Lung (tissue), 12 donors: ENCODE measurements around the gene MAP4K3. TPM values are rescaled to one million over a fixed set of nuclear protein-coding genes. Genes with fewer than 3 reads are reported as not detected.
A peak's percentile ranks its signal among the peaks of the same experiment; 100 is the strongest.

Experiments used
- ATAC-seq: fragments of 200-7000 bp; cut with Tn5 transposase; one replicate; pipeline ENCODE4 v1.9.1; 2020; ENCODE audit warnings: moderate number of reproducible peaks; ENCODE audit not compliant: insufficient read depth, low FRiP score
- DNase-seq, 3 donors: peaks; one replicate each; pipeline ENCODE4 v3.0.0-alpha.2; 2013 to 2017
- H3K27ac ChIP-seq, 2 donors: one replicate each; pipeline ENCODE4 v1.5.1; 2013; ENCODE audit warnings: mild to moderate bottlenecking in 2 of 2, moderate library complexity in 2 of 2, control low read depth in 1 of 2, inconsistent platforms in 1 of 2, low read depth in 1 of 2, low read length in 1 of 2
- H3K27me3 ChIP-seq, 3 donors: one replicate each; pipeline ENCODE4 v1.5.1; 2013; ENCODE audit warnings: low read length in 2 of 3; ENCODE audit not compliant: control insufficient read depth in 3 of 3, insufficient read depth in 3 of 3
- H3K36me3 ChIP-seq, 4 donors: one replicate each; pipeline ENCODE4 v1.5.1; 2013; ENCODE audit warnings: low read length in 4 of 4, mild to moderate bottlenecking in 1 of 4, moderate library complexity in 1 of 4; ENCODE audit not compliant: control insufficient read depth in 4 of 4, insufficient read depth in 4 of 4
- H3K4me1 ChIP-seq, 5 donors: one replicate each; pipeline ENCODE4 v1.5.1; 2013; ENCODE audit warnings: low read length in 5 of 5, mild to moderate bottlenecking in 2 of 5, moderate library complexity in 1 of 5; ENCODE audit not compliant: control insufficient read depth in 5 of 5, insufficient read depth in 5 of 5
- H3K4me3 ChIP-seq: one replicate; pipeline ENCODE4 v1.5.1; 2013; ENCODE audit warnings: mild to moderate bottlenecking, control low read depth, moderate library complexity
- H3K9ac ChIP-seq, 2 donors: one replicate each; pipeline ENCODE4 v1.5.1; 2013; ENCODE audit warnings: low read length in 2 of 2, control low read depth in 1 of 2; ENCODE audit not compliant: insufficient read depth in 1 of 2
- H3K9me3 ChIP-seq, 4 donors: one replicate each; pipeline ENCODE4 v1.5.1; 2013; ENCODE audit warnings: low read length in 3 of 4, mild to moderate bottlenecking in 1 of 4, moderate library complexity in 1 of 4; ENCODE audit not compliant: control insufficient read depth in 4 of 4, insufficient read depth in 3 of 4
- CTCF ChIP-seq: IDR thresholded peaks from 2 replicates; pipeline ENCODE4 v1.5.1; 2012; ENCODE audit warnings: mild to moderate bottlenecking; ENCODE audit errors: control extremely low read depth, extremely low read depth
- WGBS, 2 donors: extraction: QIAGEN DNeasy Blood & Tissue Kit; methylation state at CpG; one replicate each; pipeline ENCODE4 v1.1.7; 2013; 5-methylcytosine and 5-hydroxymethylcytosine counted together
- polyA plus RNA-seq, 2 donors: library from polyadenylated mRNA; stranded (reverse); fragments of 200-250 nt; gene quantifications; one replicate each; pipeline ENCODE4 v1.2.1, GENCODE V29; 2013
- total RNA-seq, 2 donors: library from RNA; depleted of rRNA in 1 of 2; stranded (reverse); fragments of >200 nt in 1 of 2; gene quantifications; one replicate each; pipeline ENCODE4 v1.2.1, GENCODE V29; 2014 to 2021
- donor health status: control.
- donor health status: control.
- donor health status: Bipolar disorder and iron deficiency.
- donor health status: healthy.
- donor health status: DM: yes; HTN: yes; CAD: no.

Gene MAP4K3
- total and polyA plus RNA-seq, 4 donors: 9.9 to 97.9 (median 27.1) TPM

- H3K9me3 ChIP-seq: no peaks in the 10 kb centered on the region
- no peak for TF ChIP-seq CTCF
- peak overlapping the region in 1 of 2 donors; percentile 85 for H3K27ac ChIP-seq
- H3K4me3 ChIP-seq: no peak overlapping the region
- no peaks in the 10 kb centered on the region for H3K36me3 ChIP-seq
- ATAC-seq (no peak), DNase-seq (no peak)
- no peaks in the 10 kb centered on the region for H3K27me3 ChIP-seq
- no peak overlapping the region for H3K9ac ChIP-seq
- peaks cover 0 to 26% (median 9%) of the 10 kb centered on the region in 5 donors for H3K4me1 ChIP-seq
- 73 to 75% methylated on average over 5 of the region's 5 CpGs for WGBS, 2 donors
Measured at GRCh38 chr2:39394516-39394961, 42.5 kb downstream of the MAP4K3 start.

- H3K9me3 ChIP-seq: no peaks in the 10 kb centered on the region
- H3K27ac ChIP-seq: no peak overlapping the region
- H3K36me3 ChIP-seq: no peaks in the 10 kb centered on the region
- 64 to 74% methylated on average over 2 of the region's 2 CpGs for WGBS, 2 donors
- H3K4me1 ChIP-seq: peaks cover 0 to 28% (median 14%) of the 10 kb centered on the region in 5 donors
- ATAC-seq: no peak
- H3K27me3 ChIP-seq: no peaks in the 10 kb centered on the region
- H3K4me3 ChIP-seq: no peak overlapping the region
- TF ChIP-seq CTCF: no peak
- no peak overlapping the region for H3K9ac ChIP-seq
- no peak for DNase-seq
Measured at GRCh38 chr2:39392672-39393071, 44.4 kb downstream of the MAP4K3 start.

GRCh38 chr2:39390216-39390615, 46.9 kb downstream of the MAP4K3 start:
- no peak overlapping the region for H3K27ac ChIP-seq
- no peak for ATAC-seq
- no peaks in the 10 kb centered on the region for H3K9me3 ChIP-seq
- 82 to 93% methylated on average over 4 of the region's 4 CpGs for WGBS, 2 donors
- peaks cover 0 to 26% (median 10%) of the 10 kb centered on the region in 5 donors for H3K4me1 ChIP-seq
- no peak overlapping the region for H3K4me3 ChIP-seq
- DNase-seq: no peak
- TF ChIP-seq CTCF: no peak
- no peaks in the 10 kb centered on the region for H3K27me3 ChIP-seq
- H3K9ac ChIP-seq: no peak overlapping the region
- no peaks in the 10 kb centered on the region for H3K36me3 ChIP-seq

GRCh38 chr2:39386064-39386463, 51.0 kb downstream of the MAP4K3 start:
- peaks cover 2 to 27% (median 8%) of the 10 kb centered on the region in 5 donors for H3K4me1 ChIP-seq
- no peak overlapping the region for H3K4me3 ChIP-seq
- no peaks in the 10 kb centered on the region for H3K27me3 ChIP-seq
- H3K27ac ChIP-seq: no peak overlapping the region
- no peaks in the 10 kb centered on the region for H3K36me3 ChIP-seq
- no peak for DNase-seq
- H3K9ac ChIP-seq: no peak overlapping the region
- no peak for ATAC-seq
- H3K9me3 ChIP-seq: no peaks in the 10 kb centered on the region
- TF ChIP-seq CTCF: no peak
